PC-9 (cell line): Measurements from ENCODE around the gene LMNB1.

ENCODE experiments used
- EZH2 ChIP-seq: fragments of 200-600 bp; sonication (generic); IDR thresholded peaks from 2 replicates; pipeline ENCODE4 v1.8.0; 2017; ENCODE audit warnings: antibody characterized with exemption, low read depth
- TF ChIP-seq, protein P1 (sequence below): fragments of 200-600 bp; sonication (generic); conservative IDR thresholded peaks from 2 replicates; pipeline ENCODE4 v1.6.1; 2017; ENCODE audit warnings: mixed run types, antibody characterized with exemption, mild to moderate bottlenecking, moderate library complexity

DNA sequence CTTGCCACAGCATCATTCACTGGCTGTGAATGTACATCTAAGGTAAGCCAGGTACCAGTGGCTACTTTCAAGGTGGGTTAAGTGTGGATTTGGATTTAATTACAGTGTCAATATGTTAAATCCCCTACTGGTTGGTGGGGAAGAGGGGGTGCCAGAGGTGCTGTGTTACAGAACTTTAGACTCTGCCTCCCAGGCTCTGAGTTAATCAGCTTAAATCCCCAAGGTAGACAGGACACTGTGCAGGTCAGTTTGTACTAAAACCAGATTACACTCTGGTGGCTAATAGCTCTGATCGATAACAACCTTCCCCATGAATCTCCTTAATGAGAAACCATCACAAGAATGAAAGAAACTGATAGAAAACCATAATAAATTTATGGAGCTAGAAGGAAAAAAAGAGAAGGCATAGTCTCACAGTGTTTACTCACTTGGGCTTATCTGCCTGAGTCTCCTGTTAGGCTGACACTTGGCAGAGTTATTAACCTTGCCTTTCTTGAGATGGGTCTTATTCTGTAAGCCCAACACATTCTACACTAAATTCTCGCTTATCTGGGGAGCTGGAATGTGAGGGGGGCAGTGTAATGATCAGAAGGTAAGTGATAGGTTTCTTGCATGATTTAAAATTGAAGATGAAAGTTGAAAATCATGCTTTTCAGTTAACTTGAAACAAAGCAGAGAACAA lies 106.8 kb downstream of the LMNB1 start:
- TF ChIP-seq, protein P1, sequence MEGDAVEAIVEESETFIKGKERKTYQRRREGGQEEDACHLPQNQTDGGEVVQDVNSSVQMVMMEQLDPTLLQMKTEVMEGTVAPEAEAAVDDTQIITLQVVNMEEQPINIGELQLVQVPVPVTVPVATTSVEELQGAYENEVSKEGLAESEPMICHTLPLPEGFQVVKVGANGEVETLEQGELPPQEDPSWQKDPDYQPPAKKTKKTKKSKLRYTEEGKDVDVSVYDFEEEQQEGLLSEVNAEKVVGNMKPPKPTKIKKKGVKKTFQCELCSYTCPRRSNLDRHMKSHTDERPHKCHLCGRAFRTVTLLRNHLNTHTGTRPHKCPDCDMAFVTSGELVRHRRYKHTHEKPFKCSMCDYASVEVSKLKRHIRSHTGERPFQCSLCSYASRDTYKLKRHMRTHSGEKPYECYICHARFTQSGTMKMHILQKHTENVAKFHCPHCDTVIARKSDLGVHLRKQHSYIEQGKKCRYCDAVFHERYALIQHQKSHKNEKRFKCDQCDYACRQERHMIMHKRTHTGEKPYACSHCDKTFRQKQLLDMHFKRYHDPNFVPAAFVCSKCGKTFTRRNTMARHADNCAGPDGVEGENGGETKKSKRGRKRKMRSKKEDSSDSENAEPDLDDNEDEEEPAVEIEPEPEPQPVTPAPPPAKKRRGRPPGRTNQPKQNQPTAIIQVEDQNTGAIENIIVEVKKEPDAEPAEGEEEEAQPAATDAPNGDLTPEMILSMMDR: no peak
- TF ChIP-seq EZH2: no peak
